Stomach (tissue), 4 donors: ENCODE data around the gene DHRS4L2.

Experiments
- EP300 ChIP-seq: sonication (generic); formaldehyde crosslinking; IDR thresholded peaks from one replicate; pipeline ENCODE4 v1.6.1; 2017; ENCODE audit warnings: antibody characterized with exemption
- POLR2A ChIP-seq, 4 donors: fragments of 450-650 bp; IDR thresholded peaks; one replicate each; pipeline ENCODE4 v1.6.1; 2016; ENCODE audit warnings: antibody characterized with exemption in 4 of 4, control low read depth in 2 of 4, mild to moderate bottlenecking in 1 of 4, moderate library complexity in 1 of 4
- POLR2AphosphoS5 ChIP-seq, 3 donors: sonication (generic); formaldehyde crosslinking; IDR thresholded peaks; one replicate each; pipeline ENCODE4 v1.6.1; 2016; ENCODE audit warnings: antibody characterized with exemption in 3 of 3
- TF ChIP-seq, protein P1 (sequence below), 7 experiments: fragments of 450-650 bp in 4 of 7; fragments of 200-600 bp in 3 of 7; sonication (generic) in 3 of 7; IDR thresholded peaks; one replicate each; pipeline ENCODE4 v1.5.1; 2016 to 2019; ENCODE audit warnings: antibody characterized with exemption in 7 of 7, control low read depth in 2 of 7, mild to moderate bottlenecking in 1 of 7

DNA sequence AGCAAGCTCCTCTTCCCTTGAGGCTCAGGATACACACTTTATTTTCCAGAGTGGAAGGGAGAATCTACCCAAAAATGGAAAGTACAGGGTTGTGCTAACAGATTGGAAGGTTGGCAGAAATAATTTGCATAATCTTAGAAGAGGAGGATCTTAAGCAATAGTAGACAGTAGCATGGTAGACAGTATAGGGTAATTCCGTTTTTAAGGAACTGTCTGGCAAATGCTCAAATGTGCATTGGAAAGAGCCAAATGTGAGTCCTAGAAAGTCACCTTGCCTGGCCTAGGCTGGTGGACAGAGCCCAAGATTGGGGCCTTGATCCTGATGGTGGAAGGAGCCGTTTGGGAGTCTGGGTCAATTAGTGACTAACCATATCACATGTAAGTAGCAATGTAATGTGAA, 50.0 kb downstream of the DHRS4L2 start:
- TF ChIP-seq, protein P1, sequence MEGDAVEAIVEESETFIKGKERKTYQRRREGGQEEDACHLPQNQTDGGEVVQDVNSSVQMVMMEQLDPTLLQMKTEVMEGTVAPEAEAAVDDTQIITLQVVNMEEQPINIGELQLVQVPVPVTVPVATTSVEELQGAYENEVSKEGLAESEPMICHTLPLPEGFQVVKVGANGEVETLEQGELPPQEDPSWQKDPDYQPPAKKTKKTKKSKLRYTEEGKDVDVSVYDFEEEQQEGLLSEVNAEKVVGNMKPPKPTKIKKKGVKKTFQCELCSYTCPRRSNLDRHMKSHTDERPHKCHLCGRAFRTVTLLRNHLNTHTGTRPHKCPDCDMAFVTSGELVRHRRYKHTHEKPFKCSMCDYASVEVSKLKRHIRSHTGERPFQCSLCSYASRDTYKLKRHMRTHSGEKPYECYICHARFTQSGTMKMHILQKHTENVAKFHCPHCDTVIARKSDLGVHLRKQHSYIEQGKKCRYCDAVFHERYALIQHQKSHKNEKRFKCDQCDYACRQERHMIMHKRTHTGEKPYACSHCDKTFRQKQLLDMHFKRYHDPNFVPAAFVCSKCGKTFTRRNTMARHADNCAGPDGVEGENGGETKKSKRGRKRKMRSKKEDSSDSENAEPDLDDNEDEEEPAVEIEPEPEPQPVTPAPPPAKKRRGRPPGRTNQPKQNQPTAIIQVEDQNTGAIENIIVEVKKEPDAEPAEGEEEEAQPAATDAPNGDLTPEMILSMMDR (IDR thresholded peaks at IDR 0.05) = no peak
- TF ChIP-seq POLR2AphosphoS5 (IDR thresholded peaks at IDR 0.05) (no peak), EP300 (no peak), POLR2A (IDR thresholded peaks at IDR 0.05) (no peak)
